H9 (cell line): ENCODE data around the gene KDM4C. TPM values are rescaled to one million over a fixed set of nuclear protein-coding genes. Genes with fewer than 3 reads are reported as not detected.

Source experiments
- DNase-seq: peaks from one replicate; pipeline ENCODE4 v3.0.0-alpha.2; 2017
- H2AFZ ChIP-seq: one replicate; pipeline ENCODE4 v1.6.1; 2013; ENCODE audit warnings: mild to moderate bottlenecking, low read length, control low read depth, moderate library complexity
- H2AK5ac ChIP-seq: 2 replicates; pipeline ENCODE4 v1.6.1; 2013; ENCODE audit warnings: low read length, control low read depth, mixed read lengths; ENCODE audit not compliant: insufficient read length
- H2BK120ac ChIP-seq: one replicate; pipeline ENCODE4 v1.6.1; 2013; ENCODE audit warnings: low read depth, mild to moderate bottlenecking, low read length, control low read depth, inconsistent platforms; ENCODE audit not compliant: poor library complexity, severe bottlenecking
- H2BK12ac ChIP-seq: 2 replicates; pipeline ENCODE4 v1.6.1; 2013; ENCODE audit warnings: low read length, control low read depth, mixed read lengths, low read depth; ENCODE audit not compliant: insufficient read length
- H2BK15ac ChIP-seq: 2 replicates; pipeline ENCODE4 v1.6.1; 2013; ENCODE audit warnings: low read depth, low read length, control low read depth
- H2BK20ac ChIP-seq: one replicate; pipeline ENCODE4 v1.6.1; 2013; ENCODE audit warnings: low read depth, mild to moderate bottlenecking, low read length, control low read depth, inconsistent platforms; ENCODE audit not compliant: poor library complexity, severe bottlenecking
- H2BK5ac ChIP-seq: 2 replicates; pipeline ENCODE4 v1.6.1; 2013; ENCODE audit warnings: low read length, control low read depth, mixed read lengths; ENCODE audit not compliant: insufficient read length
- H3K14ac ChIP-seq: 2 replicates; pipeline ENCODE4 v1.6.1; 2013; ENCODE audit warnings: low read length, control low read depth; ENCODE audit not compliant: insufficient read depth
- H3K18ac ChIP-seq: 2 replicates; pipeline ENCODE4 v1.6.1; 2013; ENCODE audit warnings: low read depth, mild to moderate bottlenecking, mixed read lengths, low read length, control low read depth; ENCODE audit not compliant: insufficient read length
- H3K23ac ChIP-seq: 2 replicates; pipeline ENCODE4 v1.6.1; 2013; ENCODE audit warnings: low read length, control low read depth, mixed read lengths, low read depth; ENCODE audit not compliant: insufficient read length
- H3K23me2 ChIP-seq: 2 replicates; pipeline ENCODE4 v1.6.1; 2013; ENCODE audit warnings: low read depth, mild to moderate bottlenecking, mixed read lengths, low read length, control low read depth; ENCODE audit not compliant: insufficient read length, poor library complexity, severe bottlenecking
- H3K27ac ChIP-seq: 2 replicates; pipeline ENCODE4 v1.5.1; 2013; ENCODE audit warnings: low read length, control low read depth, mixed read lengths, low read depth; ENCODE audit not compliant: insufficient read length
- H3K27me3 ChIP-seq: 2 replicates; pipeline ENCODE4 v1.6.1; 2013; ENCODE audit warnings: low read length, control low read depth, inconsistent platforms; ENCODE audit not compliant: insufficient read depth
- H3K4ac ChIP-seq: 2 replicates; pipeline ENCODE4 v1.6.1; 2013; ENCODE audit warnings: low read depth, mild to moderate bottlenecking, control low read depth, inconsistent platforms, low read length, moderate library complexity
- H3K4me1 ChIP-seq: 2 replicates; pipeline ENCODE4 v1.6.1; 2013; ENCODE audit warnings: low read length, control low read depth, inconsistent platforms; ENCODE audit not compliant: insufficient read depth
- H3K4me2 ChIP-seq: 2 replicates; pipeline ENCODE4 v1.6.1; 2013; ENCODE audit warnings: low read length, control low read depth, mixed read lengths; ENCODE audit not compliant: insufficient read length, insufficient read depth
- H3K56ac ChIP-seq: 2 replicates; pipeline ENCODE4 v1.6.1; 2013; ENCODE audit warnings: low read depth, mild to moderate bottlenecking, mixed read lengths, low read length, control low read depth; ENCODE audit not compliant: insufficient read length
- H3K79me1 ChIP-seq: 2 replicates; pipeline ENCODE4 v1.6.1; 2013; ENCODE audit warnings: low read depth, mild to moderate bottlenecking, moderate library complexity, low read length, control low read depth, inconsistent platforms; ENCODE audit not compliant: insufficient read depth, poor library complexity, severe bottlenecking
- H3K79me2 ChIP-seq: 2 replicates; pipeline ENCODE4 v1.6.1; 2013; ENCODE audit warnings: low read length, control low read depth, inconsistent platforms; ENCODE audit not compliant: insufficient read depth
- H3K9ac ChIP-seq: 2 replicates; pipeline ENCODE4 v1.6.1; 2013; ENCODE audit warnings: low read length, control low read depth, mixed read lengths; ENCODE audit not compliant: insufficient read length; ENCODE audit errors: extremely low read depth
- H3K9me3 ChIP-seq: one replicate; pipeline ENCODE4 v1.6.1; 2013; ENCODE audit warnings: low read depth, low read length, inconsistent platforms; ENCODE audit not compliant: control insufficient read depth
- H3T11ph ChIP-seq: one replicate; pipeline ENCODE4 v1.6.1; 2013; ENCODE audit warnings: mild to moderate bottlenecking, low read length, control low read depth, inconsistent platforms
- H4K20me1 ChIP-seq: one replicate; pipeline ENCODE4 v1.6.1; 2013; ENCODE audit not compliant: control insufficient read depth, insufficient read length, insufficient read depth
- H4K5ac ChIP-seq: 2 replicates; pipeline ENCODE4 v1.6.1; 2013; ENCODE audit warnings: low read depth, mild to moderate bottlenecking, mixed read lengths, low read length, control low read depth; ENCODE audit not compliant: insufficient read length
- H4K8ac ChIP-seq: replicated peaks from 2 replicates; pipeline ENCODE4 v1.6.1; 2013; ENCODE audit warnings: low read length, control low read depth, mixed read lengths, low read depth; ENCODE audit not compliant: insufficient read length
- H4K91ac ChIP-seq: 2 replicates; pipeline ENCODE4 v1.6.1; 2013; ENCODE audit warnings: low read depth, mild to moderate bottlenecking, moderate library complexity, mixed read lengths, low read length, control low read depth; ENCODE audit not compliant: insufficient read length
- H3K27ac Mint-ChIP-seq, 3 experiments: 2 replicates in 2 of 3; 3 replicates in 1 of 3; pipeline ENCODE4 v1.8.0; 2020 to 2021; ENCODE audit warnings: mixed read lengths in 3 of 3, mild to moderate bottlenecking in 1 of 3, moderate library complexity in 1 of 3
- H3K27me3 Mint-ChIP-seq: 2 replicates; pipeline ENCODE4 v1.8.0; 2021; ENCODE audit warnings: low read depth, mild to moderate bottlenecking, moderate library complexity, mixed read lengths
- H3K36me3 Mint-ChIP-seq, 3 experiments: 2 replicates in 2 of 3; 3 replicates in 1 of 3; pipeline ENCODE4 v1.8.0; 2020 to 2021; ENCODE audit warnings: low read depth in 3 of 3, mixed read lengths in 3 of 3; ENCODE audit not compliant: insufficient read depth in 1 of 3
- H3K4me1 Mint-ChIP-seq, 2 experiments: 2 replicates each; pipeline ENCODE4 v1.8.0; 2020; ENCODE audit warnings: mixed read lengths in 2 of 2
- H3K4me3 Mint-ChIP-seq, 2 experiments: 2 replicates in 1 of 2; 3 replicates in 1 of 2; pipeline ENCODE4 v1.8.0; 2020 to 2021; ENCODE audit warnings: mild to moderate bottlenecking in 2 of 2, mixed read lengths in 2 of 2, moderate library complexity in 1 of 2
- H3K9me3 Mint-ChIP-seq, 2 experiments: 2 replicates in 1 of 2; 3 replicates in 1 of 2; pipeline ENCODE4 v1.8.0; 2020; ENCODE audit warnings: mild to moderate bottlenecking in 2 of 2, mixed read lengths in 2 of 2, moderate library complexity in 1 of 2
- CTCF ChIP-seq: fragments of 200-600 bp; sonication (generic); conservative IDR thresholded peaks from 3 replicates; pipeline ENCODE4 v1.8.0; 2021; ENCODE audit warnings: antibody characterized with exemption, mild to moderate bottlenecking
- WGBS: extraction: QIAGEN DNeasy Blood & Tissue Kit; methylation state at CpG from one replicate; pipeline ENCODE4 v1.1.7; 2013; ENCODE audit warnings: missing lambda C conversion rate, low lambda C conversion rate, mixed read lengths; ENCODE audit not compliant: insufficient read length; ENCODE audit errors: extremely low coverage; 5-methylcytosine and 5-hydroxymethylcytosine counted together
- total RNA-seq: library from RNA; stranded (reverse); gene quantifications from 2 replicates; pipeline ENCODE4 v1.2.1, GENCODE V29; 2021

The KDM4C gene
- total RNA-seq, 1 experiment from 2014 or later: 24.0 TPM

GRCh38 chr9:6902423-6902822, 144.7 kb downstream of the KDM4C start:
- peaks cover 24 to 25% of the 10 kb centered on the region in 2 experiments for H3K4me1 Mint-ChIP-seq
- Histone ChIP-seq H2AK5ac (no peak overlapping the region), H3K9ac (no peak overlapping the region), H3T11ph (no peak overlapping the region), H3K18ac (no peak overlapping the region), H2AFZ (no peak overlapping the region), H2BK120ac (no peak overlapping the region), H3K4me2 (no peak overlapping the region), H3K23ac (no peak overlapping the region), H3K4me1 (peaks cover 5% of the 10 kb centered on the region; the same call in 1 of the 2 replicates), H4K91ac (no peak overlapping the region), H3K23me2 (no peaks in the 10 kb centered on the region), H3K56ac (no peak overlapping the region), H2BK5ac (no peak overlapping the region), H4K5ac (no peak overlapping the region), H3K9me3 (no peaks in the 10 kb centered on the region), H3K27me3 (no peaks in the 10 kb centered on the region), H4K8ac (no peak overlapping the region), H2BK15ac (no peak overlapping the region), H3K79me1 (peaks cover 2% of the 10 kb centered on the region), H3K79me2 (no peaks in the 10 kb centered on the region), H2BK12ac (no peak overlapping the region), H2BK20ac (no peak overlapping the region), H3K14ac (no peak overlapping the region), H3K27ac (no peak overlapping the region), H3K4ac (no peak overlapping the region), H4K20me1 (no peaks in the 10 kb centered on the region)
- H3K4me3 Mint-ChIP-seq: no peak overlapping the region
- no CpG with 5 or more reads among the region's 5 CpGs for WGBS
- H3K27ac Mint-ChIP-seq: peak overlapping the region; percentile 30 to 81 (median 55); a peak in 6 of 7 replicates
- TF ChIP-seq CTCF: no peak
- no peaks in the 10 kb centered on the region for H3K27me3 Mint-ChIP-seq
- no peak for DNase-seq
- H3K36me3 Mint-ChIP-seq: 0 out of 7 replicates have a peak, but pooled peaks cover 0 to 2% (median 0%) of the 10 kb centered on the region in 3 experiments
- no peaks in the 10 kb centered on the region for H3K9me3 Mint-ChIP-seq
